CD14-positive monocyte (primary cell): ENCODE measurements around the gene OSBPL2. TPM values are rescaled to one million over a fixed set of nuclear protein-coding genes. Genes with fewer than 3 reads are reported as not detected.

Experiments used
- DNase-seq, 3 donors: peaks; one replicate each; pipeline ENCODE4 v3.0.0-alpha.2; 2011 to 2022
- H2AFZ ChIP-seq: 2 replicates; pipeline ENCODE4 v1.6.0; 2012; ENCODE audit warnings: mild to moderate bottlenecking, low read depth, low read length, inconsistent platforms; ENCODE audit not compliant: insufficient read depth, poor library complexity, severe bottlenecking
- H3K27ac ChIP-seq, 2 donors: 1 replicate in 1 of 2; 2 replicates in 1 of 2; pipeline ENCODE4 v1.5.1; 2012 to 2013; ENCODE audit warnings: low read length in 2 of 2, control low read depth in 1 of 2, inconsistent platforms in 1 of 2, low read depth in 1 of 2, mild to moderate bottlenecking in 1 of 2
- H3K27me3 ChIP-seq, 2 donors: one replicate each; pipeline versions ENCODE4 v1.6.0 to v1.6.1; 2011 to 2013; ENCODE audit warnings: low read length in 2 of 2; ENCODE audit not compliant: control insufficient read depth in 2 of 2, insufficient read depth in 2 of 2
- H3K36me3 ChIP-seq, 2 donors: replicated peaks in 1 of 2; 1 replicate in 1 of 2; 2 replicates in 1 of 2; pipeline versions ENCODE4 v1.5.1 to v1.6.1; 2012 to 2013; ENCODE audit warnings: low read length in 2 of 2, control low read depth in 1 of 2, inconsistent platforms in 1 of 2, mild to moderate bottlenecking in 1 of 2; ENCODE audit not compliant: insufficient read depth in 2 of 2, control insufficient read depth in 1 of 2
- H3K4me1 ChIP-seq, 2 donors: 1 replicate in 1 of 2; 2 replicates in 1 of 2; pipeline versions ENCODE4 v1.5.1 to v1.6.1; 2012 to 2013; ENCODE audit warnings: low read length in 2 of 2, control low read depth in 1 of 2, inconsistent platforms in 1 of 2, mild to moderate bottlenecking in 1 of 2, moderate library complexity in 1 of 2; ENCODE audit not compliant: insufficient read depth in 2 of 2, control insufficient read depth in 1 of 2
- H3K4me2 ChIP-seq: replicated peaks from 2 replicates; pipeline ENCODE3; 2012; ENCODE audit warnings: low read length, moderate library complexity, mild to moderate bottlenecking; ENCODE audit not compliant: poor library complexity, severe bottlenecking; ENCODE audit errors: extremely low read depth
- H3K4me3 ChIP-seq, 3 experiments: fragments of 200-600 bp in 1 of 3; sonication (generic) in 1 of 3; replicated peaks in 1 of 3; 1 replicate in 2 of 3; 2 replicates in 1 of 3; pipeline ENCODE4 v1.5.1; 2011 to 2013; ENCODE audit warnings: low read length in 3 of 3, mild to moderate bottlenecking in 3 of 3, control low read depth in 2 of 3, low read depth in 2 of 3, inconsistent platforms in 1 of 3, moderate library complexity in 1 of 3
- H3K79me2 ChIP-seq: 2 replicates; pipeline ENCODE4 v1.6.0; 2012; ENCODE audit warnings: mild to moderate bottlenecking, control low read depth, inconsistent platforms, low read length, moderate library complexity; ENCODE audit not compliant: insufficient read depth
- H3K9ac ChIP-seq: 2 replicates; pipeline ENCODE4 v1.6.0; 2017; ENCODE audit warnings: low read length, mild to moderate bottlenecking; ENCODE audit not compliant: insufficient read depth, poor library complexity, severe bottlenecking
- H3K9me3 ChIP-seq, 2 donors: replicated peaks in 1 of 2; 1 replicate in 1 of 2; 2 replicates in 1 of 2; pipeline versions ENCODE4 v1.5.1 to v1.6.1; 2012 to 2013; ENCODE audit warnings: low read length in 2 of 2, control low read depth in 1 of 2; ENCODE audit not compliant: control insufficient read depth in 1 of 2, insufficient read depth in 1 of 2
- H4K20me1 ChIP-seq: 2 replicates; pipeline ENCODE4 v1.6.0; 2012; ENCODE audit warnings: mild to moderate bottlenecking, low read length, control low read depth, moderate library complexity; ENCODE audit not compliant: insufficient read depth
- H3K27ac Mint-ChIP-seq, 7 donors: one replicate each; pipeline ENCODE4 v1.8.0; 2020; ENCODE audit warnings: mild to moderate bottlenecking in 7 of 7, mixed read lengths in 7 of 7, moderate library complexity in 6 of 7, inconsistent platforms in 2 of 7
- H3K27me3 Mint-ChIP-seq, 3 donors: one replicate each; pipeline ENCODE4 v1.8.0; 2021 to 2022; ENCODE audit warnings: low read depth in 3 of 3, mild to moderate bottlenecking in 3 of 3, mixed read lengths in 3 of 3, moderate library complexity in 3 of 3, inconsistent platforms in 1 of 3
- H3K36me3 Mint-ChIP-seq, 2 donors: one replicate each; pipeline ENCODE4 v1.8.0; 2020; ENCODE audit warnings: mixed read lengths in 2 of 2, inconsistent platforms in 1 of 2, mild to moderate bottlenecking in 1 of 2
- H3K4me1 Mint-ChIP-seq: one replicate; pipeline ENCODE4 v1.8.0; 2020; ENCODE audit warnings: mild to moderate bottlenecking, mixed read lengths
- H3K4me3 Mint-ChIP-seq, 2 donors: one replicate each; pipeline ENCODE4 v1.8.0; 2020; ENCODE audit warnings: mild to moderate bottlenecking in 2 of 2, mixed read lengths in 2 of 2, moderate library complexity in 1 of 2
- H3K9me3 Mint-ChIP-seq, 7 donors: one replicate each; pipeline ENCODE4 v1.8.0; 2020 to 2022; ENCODE audit warnings: mixed read lengths in 7 of 7, mild to moderate bottlenecking in 6 of 7, moderate library complexity in 6 of 7, inconsistent platforms in 2 of 7
- WGBS: methylation state at CpG from one replicate; pipeline ENCODE4 v1.1.5; 2013; ENCODE audit warnings: missing lambda C conversion rate; ENCODE audit not compliant: insufficient coverage; 5-methylcytosine and 5-hydroxymethylcytosine counted together
- intact Hi-C, 2 donors: fragments of 100-400 bp; cut with micrococcal nuclease; formaldehyde crosslinking; loops; one replicate each; pipeline versions ENCODE4 v1.15.0 to v1.15.1; 2023
- polyA plus RNA-seq, 3 donors: library from polyadenylated mRNA; depleted of rRNA in 1 of 3; unstranded in 2 of 3; stranded (reverse) in 1 of 3; fragments of 300-500 nt in 2 of 3; fragments of >200 nt in 1 of 3; fragmentation: Illumina TruSeq in 2 of 3; gene quantifications; 1 replicate in 2 of 3; 2 replicates in 1 of 3; pipeline ENCODE4 v1.2.3, GENCODE V29; 2012 to 2021
- TF ChIP-seq, protein P1 (sequence below): fragments of 200-600 bp; IDR thresholded peaks from one replicate; pipeline ENCODE4 v1.8.0; 2022; ENCODE audit warnings: antibody characterized with exemption, mild to moderate bottlenecking

Gene OSBPL2
- polyA plus RNA-seq, 3 donors, result 12.9 to 29.1 (median 17.9) TPM

DNA sequence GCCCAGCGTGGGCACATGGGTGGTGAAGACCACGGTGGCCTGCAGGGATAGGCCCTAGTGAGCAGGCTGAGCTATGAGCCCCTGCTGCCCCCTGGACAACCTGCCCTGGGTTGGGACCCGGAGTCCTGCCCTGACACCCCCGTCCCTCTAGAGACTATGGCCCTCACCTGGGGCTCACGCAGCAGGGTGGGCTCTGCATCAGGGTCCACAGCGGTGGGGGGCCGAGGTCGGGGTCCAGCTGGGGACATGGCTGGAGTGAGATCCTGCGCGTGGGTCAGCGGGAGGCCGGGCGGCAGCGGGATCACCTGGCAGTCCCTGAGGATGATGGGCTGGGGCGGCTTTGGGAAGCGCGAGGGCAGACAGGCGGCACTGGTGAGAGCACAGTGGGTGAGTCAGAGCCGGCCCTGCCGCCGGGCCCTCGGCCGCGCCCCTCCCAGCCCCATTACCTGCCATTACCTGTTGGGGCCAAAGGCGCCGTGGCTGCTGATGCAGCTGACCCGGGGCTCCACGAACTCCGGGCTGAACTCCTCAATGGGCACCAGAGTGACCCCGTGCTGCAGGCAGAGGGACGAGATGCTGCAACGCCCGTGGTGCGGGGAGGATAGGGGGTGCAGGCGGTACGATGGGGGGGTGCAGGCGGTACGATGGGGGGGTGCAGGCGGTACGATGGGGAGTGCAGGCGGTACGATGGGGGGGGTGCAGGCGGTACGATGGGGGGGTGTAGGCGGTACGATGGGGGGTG lies 92.4 kb downstream of the OSBPL2 start:
- WGBS, result 97% methylated on average over 21 of the region's 46 CpGs
- H3K27ac ChIP-seq, result no peak overlapping the region
- H3K4me3 Mint-ChIP-seq, result no peak overlapping the region
- H3K36me3 ChIP-seq, result no peaks in the 10 kb centered on the region
- no peaks in the 10 kb centered on the region for H3K79me2 ChIP-seq
- H3K4me1 Mint-ChIP-seq, result no peaks in the 10 kb centered on the region
- H3K9me3 Mint-ChIP-seq, result peaks cover 0 to 1% (median 0%) of the 10 kb centered on the region in 7 donors
- no peak overlapping the region for H2AFZ ChIP-seq
- H3K4me3 ChIP-seq, result no peak overlapping the region
- no peak for DNase-seq
- H3K4me2 ChIP-seq, result no peak overlapping the region
- intact Hi-C loops, result no loop called here
- H3K9me3 ChIP-seq, result no peaks in the 10 kb centered on the region
- no peak overlapping the region for H3K27ac Mint-ChIP-seq
- no peaks in the 10 kb centered on the region for H3K4me1 ChIP-seq
- H3K27me3 ChIP-seq, result no peaks in the 10 kb centered on the region
- H3K36me3 Mint-ChIP-seq, result no peaks in the 10 kb centered on the region
- H3K27me3 Mint-ChIP-seq, result peaks cover 0 to 5% (median 2%) of the 10 kb centered on the region in 3 donors
- TF ChIP-seq, protein P1, sequence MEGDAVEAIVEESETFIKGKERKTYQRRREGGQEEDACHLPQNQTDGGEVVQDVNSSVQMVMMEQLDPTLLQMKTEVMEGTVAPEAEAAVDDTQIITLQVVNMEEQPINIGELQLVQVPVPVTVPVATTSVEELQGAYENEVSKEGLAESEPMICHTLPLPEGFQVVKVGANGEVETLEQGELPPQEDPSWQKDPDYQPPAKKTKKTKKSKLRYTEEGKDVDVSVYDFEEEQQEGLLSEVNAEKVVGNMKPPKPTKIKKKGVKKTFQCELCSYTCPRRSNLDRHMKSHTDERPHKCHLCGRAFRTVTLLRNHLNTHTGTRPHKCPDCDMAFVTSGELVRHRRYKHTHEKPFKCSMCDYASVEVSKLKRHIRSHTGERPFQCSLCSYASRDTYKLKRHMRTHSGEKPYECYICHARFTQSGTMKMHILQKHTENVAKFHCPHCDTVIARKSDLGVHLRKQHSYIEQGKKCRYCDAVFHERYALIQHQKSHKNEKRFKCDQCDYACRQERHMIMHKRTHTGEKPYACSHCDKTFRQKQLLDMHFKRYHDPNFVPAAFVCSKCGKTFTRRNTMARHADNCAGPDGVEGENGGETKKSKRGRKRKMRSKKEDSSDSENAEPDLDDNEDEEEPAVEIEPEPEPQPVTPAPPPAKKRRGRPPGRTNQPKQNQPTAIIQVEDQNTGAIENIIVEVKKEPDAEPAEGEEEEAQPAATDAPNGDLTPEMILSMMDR, result no peak
- no peak overlapping the region for H3K9ac ChIP-seq
- no peaks in the 10 kb centered on the region for H4K20me1 ChIP-seq

DNA sequence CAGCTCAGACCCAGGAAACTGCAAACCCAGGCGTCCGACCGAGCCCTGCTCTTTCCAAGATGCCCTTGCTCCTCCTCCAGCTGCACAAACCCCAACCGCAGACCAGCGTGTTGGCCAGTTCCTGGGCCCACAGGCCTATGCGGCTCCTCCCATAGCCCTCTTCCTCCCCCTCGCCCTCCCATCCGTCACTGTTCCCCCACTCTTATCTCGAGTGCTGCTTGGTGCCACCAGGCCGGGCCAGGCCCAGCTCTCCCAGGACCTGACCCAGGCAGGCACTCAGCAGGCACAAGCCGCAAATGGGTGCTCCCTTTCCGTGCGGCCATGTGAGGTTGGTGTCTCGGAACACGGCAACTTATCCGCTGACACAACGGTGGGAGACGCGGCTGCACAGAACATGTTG lies 93.0 kb downstream of the OSBPL2 start:
- Mint-ChIP-seq H3K27me3 (peaks cover 0 to 5% (median 2%) of the 10 kb centered on the region in 3 donors), H3K9me3 (peaks cover 0 to 1% (median 0%) of the 10 kb centered on the region in 7 donors), H3K4me1 (no peaks in the 10 kb centered on the region), H3K27ac (peak overlapping the region in 1 of 7 donors; percentile 8), H3K4me3 (no peak overlapping the region), H3K36me3 (no peaks in the 10 kb centered on the region)
- Histone ChIP-seq H4K20me1 (no peaks in the 10 kb centered on the region), H3K27ac (no peak overlapping the region), H3K9me3 (no peaks in the 10 kb centered on the region), H3K79me2 (no peaks in the 10 kb centered on the region), H3K4me2 (no peak overlapping the region), H3K9ac (no peak overlapping the region), H3K4me1 (no peaks in the 10 kb centered on the region), H2AFZ (no peak overlapping the region), H3K27me3 (no peaks in the 10 kb centered on the region), H3K4me3 (no peak overlapping the region), H3K36me3 (no peaks in the 10 kb centered on the region)
- 96% methylated on average over 16 of the region's 19 CpGs for WGBS
- TF ChIP-seq, protein P1, result no peak
- no peak for DNase-seq
- intact Hi-C loops, result no loop called here
